SK-N-SH (cell line): ENCODE measurements around the gene HMGCL. TPM values are rescaled to one million over a fixed set of nuclear protein-coding genes. Genes with fewer than 3 reads are reported as not detected.

Experiments used
- CTCF ChIA-PET: fragments of 300-600, 350-600 bp; formaldehyde crosslinking; extraction: SDS; loops from one replicate; lab custom pipeline; 2021; lab: Yijun Ruan, JAX
- POLR2A ChIA-PET: fragments of 350-600 bp; sonication (Branson Sonifier 250); formaldehyde crosslinking; extraction: SDS; loops from one replicate; lab custom pipeline; 2020; ENCODE audit warnings: antibody characterized with exemption, inconsistent platforms; lab: Yijun Ruan, JAX
- DNase-seq: peaks from one replicate; pipeline ENCODE4 v3.0.0; 2012
- H2AFZ ChIP-seq: fragments of 200-600 bp; sonication (generic); 2 replicates; pipeline ENCODE4 v1.8.1; 2016; ENCODE audit warnings: antibody characterized with exemption, mild to moderate bottlenecking, low read depth
- H3F3A ChIP-seq: fragments of 200-600 bp; sonication (generic); replicated peaks from 2 replicates; pipeline ENCODE3; 2016; ENCODE audit warnings: antibody characterized with exemption, mild to moderate bottlenecking; ENCODE audit not compliant: insufficient read depth
- H3K27ac ChIP-seq, 2 experiments: fragments of 200-500 bp in 1 of 2; fragments of 200-600 bp in 1 of 2; sonication (Bioruptor generic) in 1 of 2; sonication (generic), shearing (Covaris generic) in 1 of 2; 2 replicates each; pipeline versions ENCODE4 v1.5.1 to v1.6.1; 2014 to 2016; ENCODE audit warnings: low read depth in 2 of 2, inconsistent platforms in 1 of 2, low read length in 1 of 2, mild to moderate bottlenecking in 1 of 2, mixed read lengths in 1 of 2
- H3K27me3 ChIP-seq: fragments of 200-600 bp; sonication (generic), shearing (Covaris generic); 2 replicates; pipeline ENCODE4 v1.6.1; 2016; ENCODE audit warnings: mixed run types; ENCODE audit not compliant: insufficient read depth
- H3K36me3 ChIP-seq, 2 experiments: fragments of 200-500 bp in 1 of 2; fragments of 200-600 bp in 1 of 2; sonication (Bioruptor generic) in 1 of 2; sonication (generic) in 1 of 2; replicated peaks in 1 of 2; 2 replicates each; pipeline versions ENCODE3 to v1.5.1; 2014 to 2016; ENCODE audit warnings: low read length in 1 of 2, mild to moderate bottlenecking in 1 of 2; ENCODE audit not compliant: insufficient read depth in 2 of 2, control insufficient read depth in 1 of 2
- H3K4me1 ChIP-seq, 2 experiments: fragments of 200-500 bp in 1 of 2; fragments of 200-600 bp in 1 of 2; sonication (Bioruptor generic) in 1 of 2; sonication (generic), shearing (Covaris generic) in 1 of 2; 2 replicates each; pipeline versions ENCODE4 v1.5.1 to v1.6.1; 2014 to 2016; ENCODE audit warnings: low read depth in 1 of 2, low read length in 1 of 2, mixed run types in 1 of 2; ENCODE audit not compliant: insufficient read depth in 2 of 2, control insufficient read depth in 1 of 2
- H3K4me2 ChIP-seq: fragments of 200-600 bp; sonication (generic), shearing (Covaris generic); 2 replicates; pipeline ENCODE4 v1.6.1; 2017; ENCODE audit warnings: mixed run types
- H3K4me3 ChIP-seq, 2 experiments: fragments of 200-500 bp in 1 of 2; fragments of 200-600 bp in 1 of 2; sonication (Bioruptor generic) in 1 of 2; sonication (generic), shearing (Covaris generic) in 1 of 2; 2 replicates each; pipeline versions ENCODE4 v1.5.1 to v1.8.1; 2014 to 2016; ENCODE audit warnings: low read depth in 2 of 2, inconsistent platforms in 1 of 2, low read length in 1 of 2, mild to moderate bottlenecking in 1 of 2, mixed read lengths in 1 of 2, moderate library complexity in 1 of 2
- H3K79me2 ChIP-seq: fragments of 200-600 bp; sonication (generic); 2 replicates; pipeline ENCODE4 v1.8.1; 2017; ENCODE audit warnings: mild to moderate bottlenecking; ENCODE audit not compliant: insufficient read depth
- H3K9ac ChIP-seq: fragments of 200-600 bp; sonication (generic); 2 replicates; pipeline ENCODE4 v1.6.1; 2017; ENCODE audit warnings: mixed run types
- H3K9me2 ChIP-seq: fragments of 200-600 bp; sonication (generic); 2 replicates; pipeline ENCODE4 v1.6.1; 2017; ENCODE audit warnings: mixed run types
- H3K9me3 ChIP-seq: fragments of 200-600 bp; sonication (generic); 2 replicates; pipeline ENCODE4 v1.6.1; 2017; ENCODE audit warnings: mixed run types, mild to moderate bottlenecking, moderate library complexity
- H4K20me1 ChIP-seq: fragments of 200-600 bp; sonication (generic); 2 replicates; pipeline ENCODE4 v1.6.1; 2017; ENCODE audit warnings: mild to moderate bottlenecking, mixed run types; ENCODE audit not compliant: insufficient read depth
- EP300 ChIP-seq, 2 experiments: IDR thresholded peaks; 2 replicates each; pipeline versions ENCODE4 v1.4.0 to v1.6.1; 2012; ENCODE audit warnings: borderline replicate concordance in 1 of 2, low read depth in 1 of 2, low read length in 1 of 2
- FOXJ3 ChIP-seq: sonication (generic); formaldehyde crosslinking; IDR thresholded peaks from 2 replicates; pipeline ENCODE4 v1.5.1; 2020; ENCODE audit warnings: mild to moderate bottlenecking, missing genetic modification reagents
- FOXM1 ChIP-seq: IDR thresholded peaks from 2 replicates; pipeline ENCODE4 v1.4.0; 2012; ENCODE audit warnings: low read depth, mild to moderate bottlenecking
- GATA2 ChIP-seq: sonication (generic); formaldehyde crosslinking; IDR thresholded peaks from 2 replicates; pipeline ENCODE4 v1.5.0; 2020; ENCODE audit warnings: mild to moderate bottlenecking, missing genetic modification reagents
- JUND ChIP-seq: IDR thresholded peaks from 2 replicates; pipeline ENCODE4 v1.4.0; 2012
- MXI1 ChIP-seq: IDR thresholded peaks from 2 replicates; pipeline ENCODE4 v1.6.1; 2012; ENCODE audit warnings: mild to moderate bottlenecking, low read depth, low read length, improper control_type of control experiment
- RAD21 ChIP-seq: IDR thresholded peaks from 2 replicates; pipeline ENCODE4 v1.6.1; 2012; ENCODE audit warnings: mild to moderate bottlenecking, low read length
- SIN3A ChIP-seq: IDR thresholded peaks from 2 replicates; pipeline ENCODE4 v1.6.1; 2012; ENCODE audit warnings: low read depth, mild to moderate bottlenecking, low read length, moderate library complexity, borderline replicate concordance
- SMC3 ChIP-seq: IDR thresholded peaks from 2 replicates; pipeline ENCODE4 v1.6.1; 2012; ENCODE audit warnings: low read depth, low read length, improper control_type of control experiment
- TAF1 ChIP-seq: IDR thresholded peaks from 2 replicates; pipeline ENCODE4 v1.6.1; 2012; ENCODE audit warnings: low read depth, mild to moderate bottlenecking, low read length, moderate library complexity, borderline replicate concordance
- USF2 ChIP-seq: fragments of 150-350 bp; IDR thresholded peaks from 2 replicates; pipeline ENCODE4 v1.6.1; 2017; ENCODE audit warnings: antibody characterized with exemption, low read length, low read depth, borderline replicate concordance
- YY1 ChIP-seq: IDR thresholded peaks from 2 replicates; pipeline ENCODE4 v1.4.0; 2012; ENCODE audit warnings: low read depth, mild to moderate bottlenecking
- ZBTB33 ChIP-seq: IDR thresholded peaks from 2 replicates; pipeline ENCODE4 v1.4.0; 2012; ENCODE audit warnings: low read depth, borderline replicate concordance
- WGBS: methylation state at CpG from one replicate; pipeline ENCODE4 v1.1.6; 2017; ENCODE audit warnings: low lambda C conversion rate; 5-methylcytosine and 5-hydroxymethylcytosine counted together
- polyA plus RNA-seq, 3 experiments: library from polyadenylated mRNA; depleted of rRNA; stranded (reverse); fragments of >200 nt; gene quantifications; 2 replicates each; pipeline ENCODE4 v1.2.3, GENCODE V29; 2012
- TF ChIP-seq, protein P1 (sequence below): IDR thresholded peaks from 2 replicates; pipeline ENCODE4 v1.4.0; 2012; ENCODE audit warnings: low read depth, borderline replicate concordance
- TF ChIP-seq, protein P2 (sequence below): IDR thresholded peaks from 2 replicates; pipeline ENCODE4; 2012
- TF ChIP-seq, protein P3 (sequence below): IDR thresholded peaks from 2 replicates; pipeline ENCODE4 v1.6.1; 2012; ENCODE audit warnings: mild to moderate bottlenecking, low read depth, low read length, moderate library complexity

Gene HMGCL
- polyA plus RNA-seq, 1 of the 3 experiments (the other 2 are of a cell fraction), result 28.2 TPM

GRCh38 chr1:23867542-23867894 is 42.3 kb upstream of the HMGCL start:
- no peaks in the 10 kb centered on the region; the same call in 1 of the 2 replicates for H3K27me3 ChIP-seq
- CTCF ChIA-PET, result interaction anchor here (0.8 to 4.6 kb wide), 14 partner anchors 12 to 96 kb away, joined by 3 to 31 read pairs (median 4); partner anchors contain the start of genes GALE and HMGCL
- peaks cover 3 to 7% of the 10 kb centered on the region in 2 experiments for H3K36me3 ChIP-seq
- peak overlapping the region; percentile 91 for H2AFZ ChIP-seq
- 10% methylated on average over 12 of the region's 17 CpGs for WGBS
- no peaks in the 10 kb centered on the region for H3K9me3 ChIP-seq
- peak overlapping the region; percentile 52 for H3K9ac ChIP-seq
- H3K27ac ChIP-seq, result no peak overlapping the region
- H3K4me1 ChIP-seq, result peaks cover 0 to 8% of the 10 kb centered on the region in 2 experiments; a peak in 1 of 4 replicates
- DNase-seq, result no peak
- no peaks in the 10 kb centered on the region for H3K79me2 ChIP-seq
- H3K4me3 ChIP-seq, result peak overlapping the region; percentile 75 to 87
- H4K20me1 ChIP-seq, result no peaks in the 10 kb centered on the region
- POLR2A ChIA-PET, result no interaction called here
- TF ChIP-seq GATA2 (CRISPR knock-in tag), result no peak
- no peak for TF ChIP-seq JUND
- no peak for TF ChIP-seq ZBTB33
- no peak for TF ChIP-seq YY1
- TF ChIP-seq, protein P1, sequence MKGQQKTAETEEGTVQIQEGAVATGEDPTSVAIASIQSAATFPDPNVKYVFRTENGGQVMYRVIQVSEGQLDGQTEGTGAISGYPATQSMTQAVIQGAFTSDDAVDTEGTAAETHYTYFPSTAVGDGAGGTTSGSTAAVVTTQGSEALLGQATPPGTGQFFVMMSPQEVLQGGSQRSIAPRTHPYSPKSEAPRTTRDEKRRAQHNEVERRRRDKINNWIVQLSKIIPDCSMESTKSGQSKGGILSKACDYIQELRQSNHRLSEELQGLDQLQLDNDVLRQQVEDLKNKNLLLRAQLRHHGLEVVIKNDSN, result no peak
- TF ChIP-seq USF2, result no peak
- TF ChIP-seq MXI1, result no peak; the same call in 1 of the 2 replicates
- TF ChIP-seq SMC3, result no peak
- no peak for TF ChIP-seq EP300 (IDR thresholded peaks at IDR 0.05; ENCODE audit: borderline replicate concordance in 1 of 2, low read depth in 1 of 2, low read length in 1 of 2)
- TF ChIP-seq, protein P2, sequence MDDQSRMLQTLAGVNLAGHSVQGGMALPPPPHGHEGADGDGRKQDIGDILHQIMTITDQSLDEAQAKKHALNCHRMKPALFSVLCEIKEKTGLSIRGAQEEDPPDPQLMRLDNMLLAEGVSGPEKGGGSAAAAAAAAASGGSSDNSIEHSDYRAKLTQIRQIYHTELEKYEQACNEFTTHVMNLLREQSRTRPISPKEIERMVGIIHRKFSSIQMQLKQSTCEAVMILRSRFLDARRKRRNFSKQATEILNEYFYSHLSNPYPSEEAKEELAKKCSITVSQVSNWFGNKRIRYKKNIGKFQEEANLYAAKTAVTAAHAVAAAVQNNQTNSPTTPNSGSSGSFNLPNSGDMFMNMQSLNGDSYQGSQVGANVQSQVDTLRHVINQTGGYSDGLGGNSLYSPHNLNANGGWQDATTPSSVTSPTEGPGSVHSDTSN, result no peak
- no peak for TF ChIP-seq TAF1
- no peak for TF ChIP-seq RAD21
- TF ChIP-seq, all 33 proteins: peak for 0
- Histone ChIP-seq H3F3A (no peaks in the 10 kb centered on the region), H3K4me2 (peak overlapping the region; percentile 99), H3K9me2 (no peaks in the 10 kb centered on the region)

- no peak overlapping the region for H3K9ac ChIP-seq
- H3K79me2 ChIP-seq, result no peaks in the 10 kb centered on the region
- no peak overlapping the region for H3K27ac ChIP-seq
- ChIA-PET POLR2A (no interaction called here), CTCF (interaction anchor here (1.4 kb wide), 1 partner anchor 94 kb away, joined by 4 read pairs; no protein-coding TSS in a partner anchor)
- H2AFZ ChIP-seq, result no peak overlapping the region
- no peaks in the 10 kb centered on the region; the same call in 1 of the 2 replicates for H3K27me3 ChIP-seq
- WGBS, result 95% methylated on average over 4 of the region's 4 CpGs
- H3K36me3 ChIP-seq, result peaks cover 9 to 11% of the 10 kb centered on the region in 2 experiments
- no peaks in the 10 kb centered on the region for H4K20me1 ChIP-seq
- TF ChIP-seq SIN3A (no peak), MXI1 (no peak), YY1 (no peak), FOXM1 (no peak), FOXJ3 (CRISPR knock-in tag) (no peak)
- TF ChIP-seq, protein P3, sequence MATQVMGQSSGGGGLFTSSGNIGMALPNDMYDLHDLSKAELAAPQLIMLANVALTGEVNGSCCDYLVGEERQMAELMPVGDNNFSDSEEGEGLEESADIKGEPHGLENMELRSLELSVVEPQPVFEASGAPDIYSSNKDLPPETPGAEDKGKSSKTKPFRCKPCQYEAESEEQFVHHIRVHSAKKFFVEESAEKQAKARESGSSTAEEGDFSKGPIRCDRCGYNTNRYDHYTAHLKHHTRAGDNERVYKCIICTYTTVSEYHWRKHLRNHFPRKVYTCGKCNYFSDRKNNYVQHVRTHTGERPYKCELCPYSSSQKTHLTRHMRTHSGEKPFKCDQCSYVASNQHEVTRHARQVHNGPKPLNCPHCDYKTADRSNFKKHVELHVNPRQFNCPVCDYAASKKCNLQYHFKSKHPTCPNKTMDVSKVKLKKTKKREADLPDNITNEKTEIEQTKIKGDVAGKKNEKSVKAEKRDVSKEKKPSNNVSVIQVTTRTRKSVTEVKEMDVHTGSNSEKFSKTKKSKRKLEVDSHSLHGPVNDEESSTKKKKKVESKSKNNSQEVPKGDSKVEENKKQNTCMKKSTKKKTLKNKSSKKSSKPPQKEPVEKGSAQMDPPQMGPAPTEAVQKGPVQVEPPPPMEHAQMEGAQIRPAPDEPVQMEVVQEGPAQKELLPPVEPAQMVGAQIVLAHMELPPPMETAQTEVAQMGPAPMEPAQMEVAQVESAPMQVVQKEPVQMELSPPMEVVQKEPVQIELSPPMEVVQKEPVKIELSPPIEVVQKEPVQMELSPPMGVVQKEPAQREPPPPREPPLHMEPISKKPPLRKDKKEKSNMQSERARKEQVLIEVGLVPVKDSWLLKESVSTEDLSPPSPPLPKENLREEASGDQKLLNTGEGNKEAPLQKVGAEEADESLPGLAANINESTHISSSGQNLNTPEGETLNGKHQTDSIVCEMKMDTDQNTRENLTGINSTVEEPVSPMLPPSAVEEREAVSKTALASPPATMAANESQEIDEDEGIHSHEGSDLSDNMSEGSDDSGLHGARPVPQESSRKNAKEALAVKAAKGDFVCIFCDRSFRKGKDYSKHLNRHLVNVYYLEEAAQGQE, result no peak
- H3K4me3 ChIP-seq, result no peak overlapping the region
- H3K9me2 ChIP-seq, result no peaks in the 10 kb centered on the region
- no peaks in the 10 kb centered on the region for H3F3A ChIP-seq
- H3K4me1 ChIP-seq, result peaks cover 0 to 8% of the 10 kb centered on the region in 2 experiments; a peak in 1 of 4 replicates
- no peak overlapping the region for H3K4me2 ChIP-seq
- DNase-seq, result no peak
- no peaks in the 10 kb centered on the region for H3K9me3 ChIP-seq
Observed at GRCh38 chr1:23865543-23865930, 40.3 kb upstream of the HMGCL start.
